Body of pancreas (tissue), 4 donors: ENCODE data around the gene ARID4B. TPM values are rescaled to one million over a fixed set of nuclear protein-coding genes. Genes with fewer than 3 reads are reported as not detected.
"Not testable (repeated sequence)": the region's sequence is repeated elsewhere in the genome, so short reads cannot be mapped to it uniquely, and the experiment has no call there.

Experiments
- ATAC-seq: fragments of 150-250 bp; one replicate; pipeline ENCODE4 v1.9.1; 2016
- DNase-seq, 4 donors: peaks; one replicate each; pipeline ENCODE4 v3.0.0-alpha.2; 2019
- H3K27ac ChIP-seq, 4 donors: fragments of 200-600 bp; sonication (generic); 1 replicate in 3 of 4; 2 replicates in 1 of 4; pipeline versions ENCODE4 v1.5.1 to v1.6.1; 2016 to 2019; ENCODE audit warnings: mild to moderate bottlenecking in 1 of 4, mixed read lengths in 1 of 4, moderate library complexity in 1 of 4
- H3K27me3 ChIP-seq, 2 donors: fragments of 200-600 bp; sonication (generic); one replicate each; pipeline ENCODE4 v1.6.0; 2016; ENCODE audit warnings: mild to moderate bottlenecking in 1 of 2
- H3K36me3 ChIP-seq, 2 donors: fragments of 200-600 bp; sonication (generic); replicated peaks in 1 of 2; 2 replicates each; pipeline ENCODE4 v1.5.1; 2016; ENCODE audit warnings: low read depth in 2 of 2; ENCODE audit not compliant: insufficient read depth in 1 of 2
- H3K4me1 ChIP-seq: fragments of 200-600 bp; sonication (generic); one replicate; pipeline ENCODE4 v1.6.0; 2016
- H3K4me3 ChIP-seq, 2 donors: fragments of 200-600 bp; sonication (generic); 1 replicate in 1 of 2; 2 replicates in 1 of 2; pipeline ENCODE4 v1.5.1; 2016 to 2019
- H3K9me3 ChIP-seq, 3 donors: fragments of 200-600 bp; sonication (generic); 1 replicate in 2 of 3; 2 replicates in 1 of 3; pipeline ENCODE4 v1.5.1; 2016
- POLR2A ChIP-seq, 3 donors: fragments of 450-650 bp; IDR thresholded peaks; one replicate each; pipeline ENCODE4 v1.6.1; 2016; ENCODE audit warnings: antibody characterized with exemption in 3 of 3, mild to moderate bottlenecking in 2 of 3
- WGBS, 2 donors: methylation state at CpG; one replicate each; pipeline ENCODE4 v1.1.5; 2017; 5-methylcytosine and 5-hydroxymethylcytosine counted together
- intact Hi-C: fragments of 100-400 bp; cut with DNase I; formaldehyde crosslinking; loops from one replicate; pipeline ENCODE4 v1.15.1; 2023
- total RNA-seq, 2 donors: library from RNA; depleted of rRNA; stranded (reverse); fragments of >200 nt; gene quantifications; one replicate each; pipeline ENCODE4 v1.1.0, GENCODE V29; 2016
- TF ChIP-seq, protein P1 (sequence below), 7 experiments: fragments of 450-650 bp in 4 of 7; fragments of 200-600 bp in 3 of 7; sonication (generic) in 3 of 7; IDR thresholded peaks; one replicate each; pipeline ENCODE4 v1.5.1; 2016 to 2019; ENCODE audit warnings: antibody characterized with exemption in 7 of 7

Gene ARID4B
- total RNA-seq, 2 donors from 2014 or later: 27.7 to 35.3 TPM

GRCh38 chr1:235226933-235227332, 101.0 kb downstream of the ARID4B start:
- Histone ChIP-seq H3K4me1 (no peaks in the 10 kb centered on the region), H3K27ac (no peak overlapping the region), H3K9me3 (no peaks in the 10 kb centered on the region), H3K27me3 (no peaks in the 10 kb centered on the region), H3K36me3 (peaks cover 8 to 29% of the 10 kb centered on the region in 2 donors), H3K4me3 (no peak overlapping the region)
- WGBS, 2 donors: 100% methylated on average over 1 of the region's 1 CpG
- intact Hi-C loops: no loop called here
- ATAC-seq (no peak), DNase-seq (no peak)
- TF ChIP-seq, protein P1, sequence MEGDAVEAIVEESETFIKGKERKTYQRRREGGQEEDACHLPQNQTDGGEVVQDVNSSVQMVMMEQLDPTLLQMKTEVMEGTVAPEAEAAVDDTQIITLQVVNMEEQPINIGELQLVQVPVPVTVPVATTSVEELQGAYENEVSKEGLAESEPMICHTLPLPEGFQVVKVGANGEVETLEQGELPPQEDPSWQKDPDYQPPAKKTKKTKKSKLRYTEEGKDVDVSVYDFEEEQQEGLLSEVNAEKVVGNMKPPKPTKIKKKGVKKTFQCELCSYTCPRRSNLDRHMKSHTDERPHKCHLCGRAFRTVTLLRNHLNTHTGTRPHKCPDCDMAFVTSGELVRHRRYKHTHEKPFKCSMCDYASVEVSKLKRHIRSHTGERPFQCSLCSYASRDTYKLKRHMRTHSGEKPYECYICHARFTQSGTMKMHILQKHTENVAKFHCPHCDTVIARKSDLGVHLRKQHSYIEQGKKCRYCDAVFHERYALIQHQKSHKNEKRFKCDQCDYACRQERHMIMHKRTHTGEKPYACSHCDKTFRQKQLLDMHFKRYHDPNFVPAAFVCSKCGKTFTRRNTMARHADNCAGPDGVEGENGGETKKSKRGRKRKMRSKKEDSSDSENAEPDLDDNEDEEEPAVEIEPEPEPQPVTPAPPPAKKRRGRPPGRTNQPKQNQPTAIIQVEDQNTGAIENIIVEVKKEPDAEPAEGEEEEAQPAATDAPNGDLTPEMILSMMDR (IDR thresholded peaks at IDR 0.05): no peak
- no peak for TF ChIP-seq POLR2A (IDR thresholded peaks at IDR 0.05)

- H3K4me1 ChIP-seq: no peaks in the 10 kb centered on the region
- no peak overlapping the region for H3K4me3 ChIP-seq
- no peak overlapping the region for H3K27ac ChIP-seq
- DNase-seq (no peak), ATAC-seq (no peak)
- no peaks in the 10 kb centered on the region for H3K9me3 ChIP-seq
- H3K27me3 ChIP-seq: no peaks in the 10 kb centered on the region
- intact Hi-C loops: no loop called here
- H3K36me3 ChIP-seq: peaks cover 8 to 27% of the 10 kb centered on the region in 2 donors
- no peak for TF ChIP-seq POLR2A (IDR thresholded peaks at IDR 0.05)
- TF ChIP-seq, protein P1 (IDR thresholded peaks at IDR 0.05): no peak
These were observed 102.7 kb downstream of the ARID4B start for GRCh38 chr1:235225299-235225698.

GRCh38 chr1:235221653-235222375, 106.2 kb downstream of the ARID4B start:
- Histone ChIP-seq H3K4me1 (no peaks in the 10 kb centered on the region), H3K27me3 (no peaks in the 10 kb centered on the region), H3K9me3 (no peaks in the 10 kb centered on the region), H3K4me3 (no peak overlapping the region), H3K27ac (no peak overlapping the region), H3K36me3 (peaks cover 0 to 18% of the 10 kb centered on the region in 2 donors)
- intact Hi-C loops: no loop called here
- DNase-seq (no peak), ATAC-seq (no peak)
- no peak for TF ChIP-seq POLR2A (IDR thresholded peaks at IDR 0.05)
- TF ChIP-seq, protein P1 (IDR thresholded peaks at IDR 0.05): no peak
- 92 to 100% methylated on average over 3 of the region's 3 CpGs for WGBS, 2 donors

- H3K36me3 ChIP-seq: peaks cover 0 to 5% of the 10 kb centered on the region in 2 donors
- no peak for TF ChIP-seq POLR2A (IDR thresholded peaks at IDR 0.05)
- TF ChIP-seq, protein P1 (IDR thresholded peaks at IDR 0.05): no peak
- intact Hi-C loops: no loop called here
- no peak overlapping the region for H3K4me3 ChIP-seq
- no peaks in the 10 kb centered on the region for H3K9me3 ChIP-seq
- H3K27ac ChIP-seq: no peak overlapping the region
- ATAC-seq (no peak), DNase-seq (no peak)
- 93 to 100% methylated on average over 1 of the region's 1 CpG for WGBS, 2 donors
- no peaks in the 10 kb centered on the region for H3K4me1 ChIP-seq
- H3K27me3 ChIP-seq: no peaks in the 10 kb centered on the region
These were observed 112.5 kb downstream of the ARID4B start for GRCh38 chr1:235215453-235215852.

DNA sequence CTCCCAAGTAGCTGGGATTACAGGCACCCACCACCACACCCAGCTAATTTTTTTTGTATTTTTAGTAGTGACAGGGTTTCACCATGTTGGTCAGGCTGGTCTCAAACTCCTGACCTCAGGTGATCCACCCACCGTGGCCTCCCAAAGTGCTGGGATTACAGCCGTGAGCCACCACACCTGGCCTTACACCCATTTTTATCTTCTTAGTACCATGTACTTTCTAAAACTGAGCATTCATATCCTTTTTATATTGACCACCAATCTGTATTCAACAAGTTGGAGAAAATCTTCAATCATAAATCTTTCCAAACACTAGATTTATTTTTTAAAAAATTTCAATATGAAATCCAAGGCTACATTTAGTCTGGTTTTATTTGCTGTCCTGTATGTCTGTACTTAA, 113.0 kb downstream of the ARID4B start:
- intact Hi-C loops, DNase-seq, H3K4me1 ChIP-seq, ATAC-seq, H3K9me3 ChIP-seq, H3K4me3 ChIP-seq, H3K36me3 ChIP-seq, H3K27me3 ChIP-seq, H3K27ac ChIP-seq: not testable (repeated sequence)
- WGBS, 2 donors: 91 to 93% methylated on average over 2 of the region's 2 CpGs
